NT2/D1 (cell line): Measurements from ENCODE around the gene DIS3L2.

Experiments
- DNase-seq: peaks from one replicate; pipeline ENCODE4 v3.0.0-alpha.2; 2011; ENCODE audit warnings: low read depth, low spot score
- H3K27me3 ChIP-seq: 2 replicates; pipeline ENCODE4 v1.6.0; 2011; ENCODE audit warnings: mild to moderate bottlenecking; ENCODE audit not compliant: insufficient read length, insufficient read depth
- H3K36me3 ChIP-seq: 2 replicates; pipeline ENCODE4 v1.6.1; 2011; ENCODE audit warnings: mild to moderate bottlenecking, low read length, mixed read lengths; ENCODE audit not compliant: insufficient read depth, insufficient read length
- H3K4me1 ChIP-seq: 2 replicates; pipeline ENCODE4 v1.5.1; 2011; ENCODE audit not compliant: insufficient read depth, insufficient read length
- H3K4me3 ChIP-seq: 2 replicates; pipeline ENCODE4 v1.5.1; 2011; ENCODE audit warnings: low read depth; ENCODE audit not compliant: insufficient read length
- H3K9ac ChIP-seq: 2 replicates; pipeline ENCODE4 v1.6.0; 2011; ENCODE audit warnings: low read depth; ENCODE audit not compliant: insufficient read length
- H3K9me3 ChIP-seq: 2 replicates; pipeline ENCODE4 v1.5.1; 2011; ENCODE audit warnings: mild to moderate bottlenecking, low read length; ENCODE audit not compliant: insufficient read depth
- SUZ12 ChIP-seq: IDR thresholded peaks from 2 replicates; pipeline ENCODE4 v1.6.1; 2011; ENCODE audit not compliant: insufficient read length, insufficient read depth; ENCODE audit errors: extremely low read depth
- YY1 ChIP-seq: IDR thresholded peaks from 2 replicates; pipeline ENCODE4 v1.6.1; 2011; ENCODE audit not compliant: insufficient read length, insufficient read depth
- ZNF274 ChIP-seq: IDR thresholded peaks from 2 replicates; pipeline ENCODE4 v1.6.1; 2011; ENCODE audit warnings: mild to moderate bottlenecking, low read depth, low read length

The DIS3L2 gene

DNA sequence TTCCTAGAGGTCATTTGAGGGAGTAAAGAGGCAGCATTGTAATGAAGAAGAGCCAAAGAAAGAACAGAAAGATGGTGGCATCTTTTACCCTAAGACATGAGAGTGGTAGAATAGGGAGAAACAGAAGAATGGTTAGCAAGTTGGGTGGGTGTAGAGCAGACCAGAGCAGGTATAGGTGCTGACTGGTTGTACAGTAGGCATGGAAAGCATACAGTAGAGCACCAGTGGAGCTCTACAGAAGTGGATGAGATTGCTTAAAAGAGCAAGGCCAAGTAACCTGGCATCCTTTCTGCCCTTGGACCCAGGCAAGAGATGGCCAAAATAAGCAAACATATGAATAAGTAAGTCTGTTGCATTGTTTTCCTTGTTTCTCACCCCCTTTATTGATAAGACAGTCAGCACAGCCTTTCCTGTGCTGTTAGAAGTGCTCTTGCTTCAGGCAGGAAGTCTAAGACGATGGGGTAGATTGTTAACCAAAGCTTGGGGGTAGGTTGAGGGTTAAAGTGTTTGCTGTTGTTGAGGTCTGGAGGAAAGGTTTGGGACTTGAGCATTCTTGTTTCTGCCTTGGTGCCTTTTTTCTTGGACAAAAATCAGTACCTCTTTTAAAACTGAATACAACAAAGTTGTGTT lies 76.9 kb downstream of the DIS3L2 start:
- TF ChIP-seq ZNF274 (no peak), SUZ12 (no peak), YY1 (no peak)
- no peaks in the 10 kb centered on the region for H3K27me3 ChIP-seq
- peaks cover 3% of the 10 kb centered on the region for H3K4me1 ChIP-seq
- no peak for DNase-seq
- no peak overlapping the region for H3K4me3 ChIP-seq
- H3K9ac ChIP-seq = no peak overlapping the region
- peaks cover 8% of the 10 kb centered on the region; the same call in 1 of the 2 replicates for H3K9me3 ChIP-seq
- peaks cover 3% of the 10 kb centered on the region for H3K36me3 ChIP-seq

- DNase-seq = no peak
- Histone ChIP-seq H3K9me3 (peaks cover 8% of the 10 kb centered on the region; the same call in 1 of the 2 replicates), H3K36me3 (peaks cover 3% of the 10 kb centered on the region), H3K4me3 (no peak overlapping the region), H3K27me3 (no peaks in the 10 kb centered on the region), H3K4me1 (peaks cover 3% of the 10 kb centered on the region), H3K9ac (no peak overlapping the region)
- TF ChIP-seq SUZ12 = no peak
- TF ChIP-seq ZNF274 = no peak
- no peak for TF ChIP-seq YY1
Measured at GRCh38 chr2:232038881-232039485, 77.5 kb downstream of the DIS3L2 start.

DNA sequence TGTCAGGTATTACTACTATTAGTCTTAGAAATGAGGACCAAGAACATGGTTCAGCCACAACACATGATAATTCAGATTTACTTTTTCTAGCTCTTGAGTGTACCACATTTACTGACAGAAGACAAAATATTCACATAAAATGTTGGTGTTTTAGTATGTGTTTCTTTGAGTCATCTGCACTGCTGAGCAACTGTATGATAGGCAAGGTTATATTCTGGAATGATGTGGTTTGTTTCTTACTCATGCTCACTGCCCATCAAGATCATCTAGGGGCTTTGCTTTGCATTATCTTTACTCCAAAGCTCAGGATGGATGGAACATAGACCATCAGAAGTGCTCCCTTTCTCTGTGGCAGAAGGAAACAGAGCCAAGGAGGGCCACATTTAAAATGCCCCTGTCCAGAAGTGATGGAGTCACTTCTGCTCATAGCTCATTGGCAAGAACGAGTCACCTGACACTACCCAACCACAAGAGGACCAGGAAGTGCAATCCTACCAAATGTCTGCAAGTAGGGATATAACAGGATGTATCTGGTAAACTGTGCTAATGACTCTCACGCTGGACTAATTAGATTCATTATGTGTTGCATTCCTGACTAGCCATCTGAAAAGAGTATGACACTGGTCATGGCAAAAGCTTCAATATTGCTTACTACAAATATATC lies 81.5 kb downstream of the DIS3L2 start:
- Histone ChIP-seq H3K36me3 (peaks cover 3% of the 10 kb centered on the region), H3K4me1 (peaks cover 3% of the 10 kb centered on the region), H3K9me3 (no peaks in the 10 kb centered on the region), H3K4me3 (no peak overlapping the region), H3K9ac (no peak overlapping the region), H3K27me3 (no peaks in the 10 kb centered on the region)
- no peak for DNase-seq
- TF ChIP-seq YY1 (no peak), ZNF274 (no peak), SUZ12 (no peak)

GRCh38 chr2:232043966-232044365 lies 82.5 kb downstream of the DIS3L2 start:
- Histone ChIP-seq H3K27me3 (no peaks in the 10 kb centered on the region), H3K9ac (no peak overlapping the region), H3K36me3 (peaks cover 3% of the 10 kb centered on the region), H3K4me3 (no peak overlapping the region), H3K9me3 (no peaks in the 10 kb centered on the region), H3K4me1 (no peaks in the 10 kb centered on the region)
- TF ChIP-seq SUZ12 = no peak
- no peak for TF ChIP-seq ZNF274
- no peak for TF ChIP-seq YY1
- DNase-seq = no peak

GRCh38 chr2:232049350-232049749 lies 87.8 kb downstream of the DIS3L2 start:
- no peaks in the 10 kb centered on the region for H3K36me3 ChIP-seq
- TF ChIP-seq ZNF274 = no peak
- no peak for TF ChIP-seq YY1
- TF ChIP-seq SUZ12 = no peak
- no peak for DNase-seq
- no peak overlapping the region for H3K4me3 ChIP-seq
- no peak overlapping the region for H3K9ac ChIP-seq
- H3K27me3 ChIP-seq = no peaks in the 10 kb centered on the region
- no peaks in the 10 kb centered on the region for H3K9me3 ChIP-seq
- H3K4me1 ChIP-seq = peaks cover 5% of the 10 kb centered on the region

DNA sequence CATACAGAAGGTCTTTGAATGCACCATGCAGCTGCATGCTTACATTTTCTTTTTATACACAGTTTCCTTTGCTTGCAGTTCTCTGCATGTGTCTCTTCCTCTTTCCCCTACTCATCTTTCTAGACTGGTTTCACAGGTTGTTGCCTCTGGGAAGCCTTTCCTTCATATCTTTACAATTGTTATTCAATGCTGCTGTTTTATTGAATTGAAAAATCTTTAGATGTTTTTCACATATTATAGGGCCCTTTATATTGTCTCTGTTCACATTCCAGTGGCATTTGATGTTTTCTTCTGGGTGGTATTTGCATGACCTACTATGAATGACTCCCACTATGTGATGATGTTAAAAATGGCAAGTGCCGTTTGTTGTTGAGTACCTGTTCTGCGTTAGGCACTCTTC lies 91.1 kb downstream of the DIS3L2 start:
- H3K9ac ChIP-seq = no peak overlapping the region
- no peak overlapping the region for H3K4me3 ChIP-seq
- H3K9me3 ChIP-seq = no peaks in the 10 kb centered on the region
- peaks cover 5% of the 10 kb centered on the region for H3K4me1 ChIP-seq
- DNase-seq = no peak
- TF ChIP-seq YY1 = no peak
- no peak for TF ChIP-seq ZNF274
- no peak for TF ChIP-seq SUZ12
- no peaks in the 10 kb centered on the region for H3K36me3 ChIP-seq
- H3K27me3 ChIP-seq = no peaks in the 10 kb centered on the region

DNA sequence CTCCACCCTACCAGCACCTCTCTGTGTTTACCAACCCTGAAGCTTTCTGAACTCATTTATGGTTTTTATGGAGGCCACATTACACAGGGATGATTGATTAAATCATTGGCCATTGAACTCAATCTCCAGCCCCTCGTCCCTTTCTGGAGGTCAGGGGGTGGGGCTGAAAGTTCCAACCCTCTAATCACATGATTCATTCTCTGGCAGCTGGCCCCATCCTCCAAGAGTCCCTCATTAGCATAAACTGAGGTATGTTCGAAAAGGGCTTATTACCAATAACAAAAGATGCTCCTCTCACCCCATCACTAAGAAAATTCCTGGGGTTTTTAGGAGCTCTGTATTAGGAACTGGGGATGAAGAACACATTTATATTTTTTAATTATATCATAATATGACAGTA lies 92.3 kb downstream of the DIS3L2 start:
- no peak overlapping the region for H3K9ac ChIP-seq
- H3K4me1 ChIP-seq = peaks cover 5% of the 10 kb centered on the region
- no peak overlapping the region for H3K4me3 ChIP-seq
- no peaks in the 10 kb centered on the region for H3K27me3 ChIP-seq
- peak; percentile 44 for DNase-seq
- no peaks in the 10 kb centered on the region for H3K36me3 ChIP-seq
- no peak for TF ChIP-seq YY1
- TF ChIP-seq ZNF274 = no peak
- TF ChIP-seq SUZ12 = no peak
- no peaks in the 10 kb centered on the region for H3K9me3 ChIP-seq
